ENCODE results near the gene MDFI.

The MDFI gene

GRCh38 chr6:41671376-41671775 lies 33.1 kb downstream of the MDFI start:
- POLR2A ChIA-PET, result no interaction called here
- DNase-seq (ENCODE audit: extremely low spot score), result no peak
- CTCF ChIA-PET, result interaction anchor here (1.4 kb wide), 1 partner anchor 12 kb away, joined by 5 read pairs; no protein-coding TSS in a partner anchor

DNA sequence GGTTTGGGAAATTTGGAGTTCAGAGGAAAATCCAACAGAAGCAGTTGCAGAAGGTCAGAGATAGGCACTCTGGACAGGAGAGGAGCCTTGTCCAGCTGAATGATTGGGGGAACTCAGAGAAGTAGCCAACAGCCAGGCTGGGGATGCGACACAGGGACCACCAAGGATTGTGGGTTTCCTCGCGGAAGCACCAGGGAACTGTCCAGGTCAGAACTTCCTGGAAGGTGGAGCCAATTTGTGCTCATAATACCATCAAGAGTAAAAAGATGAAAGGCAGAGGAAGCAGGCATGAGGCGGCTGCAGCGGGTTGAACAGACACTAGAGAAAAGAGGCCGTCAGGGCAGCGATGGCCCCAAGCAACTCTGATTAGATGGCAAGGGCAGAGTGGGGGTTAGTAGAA lies 33.7 kb downstream of the MDFI start:
- CTCF ChIA-PET, result no interaction called here
- DNase-seq (ENCODE audit: extremely low spot score), result no peak
- TF ChIP-seq, protein P1, sequence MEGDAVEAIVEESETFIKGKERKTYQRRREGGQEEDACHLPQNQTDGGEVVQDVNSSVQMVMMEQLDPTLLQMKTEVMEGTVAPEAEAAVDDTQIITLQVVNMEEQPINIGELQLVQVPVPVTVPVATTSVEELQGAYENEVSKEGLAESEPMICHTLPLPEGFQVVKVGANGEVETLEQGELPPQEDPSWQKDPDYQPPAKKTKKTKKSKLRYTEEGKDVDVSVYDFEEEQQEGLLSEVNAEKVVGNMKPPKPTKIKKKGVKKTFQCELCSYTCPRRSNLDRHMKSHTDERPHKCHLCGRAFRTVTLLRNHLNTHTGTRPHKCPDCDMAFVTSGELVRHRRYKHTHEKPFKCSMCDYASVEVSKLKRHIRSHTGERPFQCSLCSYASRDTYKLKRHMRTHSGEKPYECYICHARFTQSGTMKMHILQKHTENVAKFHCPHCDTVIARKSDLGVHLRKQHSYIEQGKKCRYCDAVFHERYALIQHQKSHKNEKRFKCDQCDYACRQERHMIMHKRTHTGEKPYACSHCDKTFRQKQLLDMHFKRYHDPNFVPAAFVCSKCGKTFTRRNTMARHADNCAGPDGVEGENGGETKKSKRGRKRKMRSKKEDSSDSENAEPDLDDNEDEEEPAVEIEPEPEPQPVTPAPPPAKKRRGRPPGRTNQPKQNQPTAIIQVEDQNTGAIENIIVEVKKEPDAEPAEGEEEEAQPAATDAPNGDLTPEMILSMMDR (IDR thresholded peaks at IDR 0.05; ENCODE audit: control extremely low read depth, extremely low read depth, low read depth, missing control alignments), result no peak
- POLR2A ChIA-PET, result no interaction called here

More at GRCh38 chr6:41671376-41671775, 33.1 kb downstream of the MDFI start:
- TF ChIP-seq, protein P1 (IDR thresholded peaks at IDR 0.05; ENCODE audit: control extremely low read depth, extremely low read depth, low read depth, missing control alignments), result no peak

DNA sequence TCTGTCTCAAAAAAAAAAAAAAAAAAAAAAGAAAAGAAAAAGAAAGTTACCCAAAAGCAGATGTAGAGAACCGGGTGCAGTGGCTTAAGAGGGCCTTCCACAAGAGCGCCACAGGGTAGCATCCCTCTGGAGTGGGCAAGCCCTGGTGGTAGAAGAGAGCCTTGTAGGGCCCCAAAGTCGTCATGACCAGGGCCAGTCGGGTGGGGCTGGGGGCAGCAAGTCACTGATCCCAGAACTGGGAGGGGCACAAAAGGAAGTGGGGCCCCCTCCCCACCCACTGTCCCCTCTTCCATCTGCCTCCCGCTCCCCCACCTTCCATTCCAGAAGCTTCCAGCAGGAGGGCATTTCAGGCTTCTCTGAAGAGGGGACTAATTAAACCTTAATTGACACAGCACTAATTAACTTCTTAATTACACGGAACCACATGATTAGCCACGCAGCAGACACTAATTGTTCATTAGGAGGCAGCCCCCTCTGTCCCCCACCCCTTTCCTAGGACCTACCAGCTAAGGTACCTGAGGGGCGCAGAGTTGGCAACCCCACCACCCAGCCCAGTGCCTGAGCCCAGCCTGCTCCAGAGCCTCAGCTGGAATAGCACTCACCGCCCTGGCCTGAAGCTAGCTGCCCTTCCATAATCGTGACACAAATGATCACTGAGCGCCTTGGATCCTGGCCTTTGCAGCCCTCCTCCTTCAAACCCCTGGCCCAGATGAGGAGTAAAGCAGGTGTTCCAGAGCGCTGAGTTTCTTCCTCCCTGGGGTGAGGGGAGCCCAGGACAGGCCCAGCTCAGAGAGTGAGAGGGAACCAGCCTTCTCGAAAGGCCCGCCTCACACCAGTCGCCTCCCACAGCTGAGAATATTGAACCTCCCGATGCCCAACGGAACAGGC lies 34.8 kb downstream of the MDFI start:
- DNase-seq (ENCODE audit: extremely low spot score), result no peak
- POLR2A ChIA-PET, result no interaction called here
- TF ChIP-seq, protein P1 (IDR thresholded peaks at IDR 0.05; ENCODE audit: control extremely low read depth, extremely low read depth, low read depth, missing control alignments), result no peak
- CTCF ChIA-PET, result interaction anchor here (1.1 to 1.8 kb wide), 3 partner anchors 11 to 29 kb away, joined by 3 to 7 read pairs (median 6); no protein-coding TSS in a partner anchor

DNA sequence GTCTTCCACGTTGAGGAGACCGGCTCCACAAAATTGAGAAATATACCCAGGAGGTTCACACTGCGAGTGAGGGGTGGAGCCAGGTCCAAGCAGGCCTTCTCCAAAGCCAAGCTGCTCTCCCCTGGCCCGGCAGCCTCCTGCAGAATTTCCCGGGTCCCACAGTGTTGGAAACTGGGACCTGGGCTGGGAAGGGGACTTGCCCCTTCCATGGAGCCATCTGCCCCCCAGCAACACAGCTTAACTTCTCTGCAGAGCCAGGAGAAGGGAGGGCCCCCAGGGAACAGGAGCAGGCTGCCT lies 35.4 kb downstream of the MDFI start:
- ChIA-PET CTCF (interaction anchor here (1.1 to 1.8 kb wide), 3 partner anchors 10 to 29 kb away, joined by 3 to 7 read pairs (median 6); no protein-coding TSS in a partner anchor), POLR2A (no interaction called here)
- TF ChIP-seq, protein P1 (IDR thresholded peaks at IDR 0.05; ENCODE audit: control extremely low read depth, extremely low read depth, low read depth, missing control alignments), result no peak
- no peak for DNase-seq (ENCODE audit: extremely low spot score)

DNA sequence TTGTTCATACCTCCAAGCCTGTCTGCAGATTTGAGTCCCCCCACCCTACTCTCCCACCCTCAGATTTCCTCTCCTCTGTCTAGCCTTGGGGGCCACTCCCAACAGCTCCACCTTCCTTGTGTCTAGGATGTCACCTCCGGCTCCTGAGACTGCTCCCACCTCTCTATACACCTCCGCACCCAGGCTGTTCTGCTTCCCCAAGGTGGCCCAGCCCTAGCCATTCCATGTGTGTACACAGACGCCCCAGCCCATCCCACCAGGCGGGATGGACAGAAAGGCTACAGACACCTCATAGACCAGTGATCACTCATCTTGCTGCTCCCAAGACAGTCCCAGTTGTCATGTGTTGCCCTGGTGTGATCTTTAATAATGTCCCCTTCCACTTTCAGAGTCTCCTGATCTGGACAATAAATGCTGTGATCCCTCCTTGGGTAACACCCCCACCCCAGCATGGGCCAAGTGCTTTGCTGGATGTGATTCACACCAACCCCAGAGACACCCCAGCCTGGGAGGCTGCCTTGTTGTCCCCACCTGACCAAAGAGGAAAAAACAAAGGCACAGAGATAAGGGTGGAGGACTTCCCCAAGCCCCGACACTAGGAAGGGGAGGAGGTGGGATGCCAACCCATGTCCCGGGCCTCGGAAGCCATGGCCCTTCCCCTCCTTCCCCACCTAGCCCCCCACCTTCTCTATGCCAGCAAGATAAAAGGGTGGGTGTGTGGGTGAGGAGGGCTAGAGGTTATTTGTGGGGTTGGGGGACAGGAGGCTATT lies 36.1 kb downstream of the MDFI start:
- POLR2A ChIA-PET, result no interaction called here
- CTCF ChIA-PET, result interaction anchor here (0.7 to 1.8 kb wide), 4 partner anchors 9 to 28 kb away, joined by 3 to 6 read pairs (median 4); no protein-coding TSS in a partner anchor
- DNase-seq (ENCODE audit: extremely low spot score), result no peak
- TF ChIP-seq, protein P1 (IDR thresholded peaks at IDR 0.05; ENCODE audit: control extremely low read depth, extremely low read depth, low read depth, missing control alignments), result no peak

DNA sequence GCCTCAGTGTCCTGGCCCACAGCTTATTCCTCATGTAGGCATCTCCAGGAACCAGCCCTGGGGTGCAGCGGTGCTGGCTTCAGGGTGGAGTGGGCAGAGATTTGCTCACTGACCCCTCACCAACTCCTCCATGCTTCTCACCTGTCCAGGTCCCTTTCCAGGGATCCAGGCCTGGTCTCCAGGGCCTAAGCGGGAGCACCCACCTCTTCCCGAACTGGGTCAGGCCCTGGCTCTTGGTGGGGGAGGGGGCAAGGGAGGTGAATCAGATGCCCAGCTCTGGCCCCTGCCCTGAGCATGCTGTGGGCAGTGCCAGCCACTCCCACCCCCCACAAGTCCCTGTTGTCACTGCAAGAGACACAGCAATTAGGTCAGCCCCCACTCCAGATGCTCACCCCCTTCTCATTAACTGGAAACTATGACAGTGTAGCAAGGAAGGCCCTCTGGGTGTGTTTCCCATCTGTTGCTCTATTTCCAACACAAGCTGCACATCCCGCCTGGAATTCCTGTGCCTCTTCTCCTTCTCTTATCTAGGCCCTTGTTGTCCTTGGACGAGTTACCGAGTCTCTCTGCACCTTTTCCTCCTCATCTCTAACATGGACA lies 37.0 kb downstream of the MDFI start:
- no peak for DNase-seq (ENCODE audit: extremely low spot score)
- TF ChIP-seq, protein P1 (IDR thresholded peaks at IDR 0.05; ENCODE audit: control extremely low read depth, extremely low read depth, low read depth, missing control alignments), result no peak
- ChIA-PET POLR2A (no interaction called here), CTCF (interaction anchor here (0.7 to 1.1 kb wide), 3 partner anchors 8 to 14 kb away, joined by 3 to 4 read pairs (median 3); no protein-coding TSS in a partner anchor)
